HEK293 (cell line): ENCODE measurements around the gene HDHD5.

Experiments
- CTCF ChIA-PET: fragments of 350-600 bp; formaldehyde crosslinking; extraction: SDS; loops from one replicate; lab custom pipeline; 2021; ENCODE audit warnings: antibody characterized with exemption; lab: Yijun Ruan, JAX
- POLR2A ChIA-PET: fragments of 300-600 bp; formaldehyde crosslinking; extraction: SDS; loops from one replicate; lab custom pipeline; 2020; ENCODE audit warnings: antibody characterized with exemption, inconsistent platforms; lab: Yijun Ruan, JAX
- H3K27ac ChIP-seq: fragments of 200-500 bp; sonication (Bioruptor generic); 2 replicates; pipeline ENCODE4 v1.5.1; 2014; ENCODE audit warnings: low read depth, low read length, control low read depth, inconsistent platforms; ENCODE audit errors: extremely low read depth
- H3K36me3 ChIP-seq, 2 experiments: fragments of 200-500 bp in 1 of 2; sonication (Bioruptor generic) in 1 of 2; 1 replicate in 1 of 2; 2 replicates in 1 of 2; pipeline ENCODE4 v1.5.1; 2014 to 2017; ENCODE audit warnings: inconsistent platforms in 2 of 2, low read length in 2 of 2; ENCODE audit not compliant: control insufficient read depth in 2 of 2, insufficient read depth in 1 of 2
- H3K4me1 ChIP-seq: fragments of 200-500 bp; sonication (Bioruptor generic); 2 replicates; pipeline ENCODE4 v1.5.1; 2014; ENCODE audit warnings: mild to moderate bottlenecking, low read length, inconsistent platforms; ENCODE audit not compliant: control insufficient read depth, insufficient read depth
- H3K4me3 ChIP-seq: 2 replicates; pipeline ENCODE4 v1.5.1; 2011; ENCODE audit warnings: low read depth, mild to moderate bottlenecking, control low read depth, low read length, moderate library complexity
- H3K9me3 ChIP-seq: fragments of 200-500 bp; sonication (Bioruptor generic); 2 replicates; pipeline ENCODE4 v1.5.1; 2014; ENCODE audit warnings: low read depth, low read length, inconsistent platforms; ENCODE audit not compliant: control insufficient read depth, insufficient read depth
- EGR2 ChIP-seq: fragments of 450-650 bp; formaldehyde crosslinking; IDR thresholded peaks from 2 replicates; pipeline ENCODE4 v1.5.1; 2016; ENCODE audit warnings: low read depth, missing biosample characterization, missing genetic modification characterization
- GLIS1 ChIP-seq: fragments of 450-650 bp; formaldehyde crosslinking; IDR thresholded peaks from 2 replicates; pipeline ENCODE4 v1.5.1; 2016; ENCODE audit warnings: missing biosample characterization, missing genetic modification characterization
- HOXA7 ChIP-seq: sonication (generic); formaldehyde crosslinking; IDR thresholded peaks from 2 replicates; pipeline ENCODE4 v1.8.1; 2022; ENCODE audit warnings: missing genetic modification reagents, borderline replicate concordance
- HOXC10 ChIP-seq: sonication (generic); formaldehyde crosslinking; IDR thresholded peaks from 2 replicates; pipeline ENCODE4 v1.8.1; 2023; ENCODE audit warnings: mild to moderate bottlenecking, missing genetic modification reagents
- IKZF3 ChIP-seq: fragments of 450-650 bp; IDR thresholded peaks from 2 replicates; pipeline ENCODE4 v1.5.0; 2018; ENCODE audit warnings: missing biosample characterization, mild to moderate bottlenecking, missing genetic modification characterization, moderate library complexity
- OVOL3 ChIP-seq: fragments of 450-650 bp; formaldehyde crosslinking; IDR thresholded peaks from 2 replicates; pipeline ENCODE4 v1.5.1; 2016; ENCODE audit warnings: missing biosample characterization, missing genetic modification characterization
- RBAK ChIP-seq: fragments of 450-650 bp; formaldehyde crosslinking; IDR thresholded peaks from 2 replicates; pipeline ENCODE4 v1.5.1; 2016; ENCODE audit warnings: missing biosample characterization, missing genetic modification characterization
- SP2 ChIP-seq: fragments of 450-650 bp; formaldehyde crosslinking; IDR thresholded peaks from 2 replicates; pipeline ENCODE4 v1.5.1; 2016; ENCODE audit warnings: missing biosample characterization, missing genetic modification characterization
- TRIM28 ChIP-seq: IDR thresholded peaks from 2 replicates; pipeline ENCODE4 v1.6.1; 2011; ENCODE audit warnings: low read length, control low read depth, borderline replicate concordance
- ZBTB1 ChIP-seq: fragments of 450-650 bp; formaldehyde crosslinking; IDR thresholded peaks from 2 replicates; pipeline ENCODE4 v1.5.1; 2016; ENCODE audit warnings: missing biosample characterization, missing genetic modification characterization
- ZFHX2 ChIP-seq: fragments of 450-650 bp; formaldehyde crosslinking; conservative IDR thresholded peaks from 2 replicates; pipeline ENCODE4 v1.5.1; 2016; ENCODE audit warnings: missing biosample characterization, missing genetic modification characterization
- ZNF10 ChIP-seq: fragments of 450-650 bp; formaldehyde crosslinking; IDR thresholded peaks from 2 replicates; pipeline ENCODE4 v1.5.1; 2017; ENCODE audit warnings: missing biosample characterization, missing genetic modification characterization
- ZNF114 ChIP-seq: fragments of 450-650 bp; formaldehyde crosslinking; IDR thresholded peaks from 2 replicates; pipeline ENCODE4 v1.5.0; 2017; ENCODE audit warnings: missing biosample characterization, missing genetic modification characterization
- ZNF2 ChIP-seq: fragments of 450-650 bp; formaldehyde crosslinking; IDR thresholded peaks from 2 replicates; pipeline ENCODE4 v1.5.1; 2016; ENCODE audit warnings: missing biosample characterization, missing genetic modification characterization
- ZNF248 ChIP-seq: fragments of 450-650 bp; formaldehyde crosslinking; IDR thresholded peaks from 2 replicates; pipeline ENCODE4 v1.5.1; 2017; ENCODE audit warnings: missing biosample characterization, missing genetic modification characterization
- ZNF324 ChIP-seq: fragments of 450-650 bp; formaldehyde crosslinking; IDR thresholded peaks from 2 replicates; pipeline ENCODE4 v1.5.1; 2016; ENCODE audit warnings: missing biosample characterization, missing genetic modification characterization
- ZNF510 ChIP-seq: fragments of 450-650 bp; formaldehyde crosslinking; IDR thresholded peaks from 2 replicates; pipeline ENCODE4 v1.5.1; 2018; ENCODE audit warnings: mild to moderate bottlenecking, missing genetic modification characterization, missing biosample characterization; ENCODE audit not compliant: insufficient replicate concordance
- ZNF571 ChIP-seq: fragments of 450-650 bp; formaldehyde crosslinking; IDR thresholded peaks from 2 replicates; pipeline ENCODE4 v1.5.0; 2017; ENCODE audit warnings: missing biosample characterization, missing genetic modification characterization
- ZNF610 ChIP-seq: fragments of 450-650 bp; formaldehyde crosslinking; IDR thresholded peaks from 2 replicates; pipeline ENCODE4 v1.5.1; 2016; ENCODE audit warnings: missing biosample characterization, missing genetic modification characterization, borderline replicate concordance
- ZNF623 ChIP-seq: fragments of 450-650 bp; formaldehyde crosslinking; IDR thresholded peaks from 2 replicates; pipeline ENCODE4 v1.5.1; 2016; ENCODE audit warnings: missing biosample characterization, missing genetic modification characterization
- ZNF654 ChIP-seq: fragments of 450-650 bp; formaldehyde crosslinking; IDR thresholded peaks from 2 replicates; pipeline ENCODE4 v1.5.1; 2016; ENCODE audit warnings: low read depth, missing biosample characterization, missing genetic modification characterization
- ZNF747 ChIP-seq: fragments of 450-650 bp; formaldehyde crosslinking; IDR thresholded peaks from 2 replicates; pipeline ENCODE4 v1.5.1; 2016; ENCODE audit warnings: missing biosample characterization, missing genetic modification characterization
- ZNF791 ChIP-seq: fragments of 450-650 bp; formaldehyde crosslinking; IDR thresholded peaks from 2 replicates; pipeline ENCODE4 v1.5.1; 2016; ENCODE audit warnings: missing biosample characterization, missing genetic modification characterization
- TF ChIP-seq, protein P1 (sequence below): fragments of 450-650 bp; formaldehyde crosslinking; conservative IDR thresholded peaks from 2 replicates; pipeline ENCODE4 v1.5.1; 2016; ENCODE audit warnings: low read depth, missing biosample characterization, missing genetic modification characterization

The HDHD5 gene

DNA sequence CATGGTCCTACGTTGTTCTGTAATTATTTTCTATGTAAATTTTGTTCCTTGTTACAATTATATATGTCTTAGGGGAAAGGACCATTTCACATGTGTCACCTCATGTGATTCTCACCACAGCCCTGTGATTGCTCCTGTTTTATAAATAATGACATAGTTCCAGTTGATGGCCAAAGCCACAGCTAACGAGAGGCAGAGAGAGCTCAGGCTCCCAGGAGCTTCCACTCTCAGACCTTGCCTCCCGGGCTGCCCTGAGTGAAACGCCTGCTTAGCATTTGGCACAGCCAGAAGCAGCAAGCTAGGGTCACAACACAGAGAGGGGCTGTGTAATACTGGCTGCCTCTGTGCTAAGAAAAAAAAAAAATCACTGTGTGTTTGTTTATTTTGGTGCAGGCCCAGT is 43.8 kb downstream of the HDHD5 start:
- no peak for TF ChIP-seq ZNF791
- no peak for TF ChIP-seq ZNF114 (tag by site-specific recombination)
- no peak for TF ChIP-seq ZNF610
- TF ChIP-seq ZNF2 (tag by site-specific recombination), result peak; percentile 85
- TF ChIP-seq IKZF3 (tag by site-specific recombination), result no peak
- no peak for TF ChIP-seq ZNF623 (tag by site-specific recombination)
- no peak for TF ChIP-seq ZNF571 (tag by site-specific recombination)
- no peak overlapping the region for H3K4me3 ChIP-seq
- no peaks in the 10 kb centered on the region for H3K4me1 ChIP-seq
- no peak overlapping the region for H3K27ac ChIP-seq
- CTCF ChIA-PET, result interaction anchor here (0.5 to 2.6 kb wide), 4 partner anchors 8 to 514 kb away, joined by 3 to 14 read pairs (median 7); no protein-coding TSS in a partner anchor
- H3K9me3 ChIP-seq, result no peaks in the 10 kb centered on the region
- no peaks in the 10 kb centered on the region; a peak in 1 of 3 replicates for H3K36me3 ChIP-seq
- POLR2A ChIA-PET, result interaction anchor here (0.6 to 2.1 kb wide), 2 partner anchors 29 to 57 kb away, joined by 3 to 5 read pairs; no protein-coding TSS in a partner anchor

DNA sequence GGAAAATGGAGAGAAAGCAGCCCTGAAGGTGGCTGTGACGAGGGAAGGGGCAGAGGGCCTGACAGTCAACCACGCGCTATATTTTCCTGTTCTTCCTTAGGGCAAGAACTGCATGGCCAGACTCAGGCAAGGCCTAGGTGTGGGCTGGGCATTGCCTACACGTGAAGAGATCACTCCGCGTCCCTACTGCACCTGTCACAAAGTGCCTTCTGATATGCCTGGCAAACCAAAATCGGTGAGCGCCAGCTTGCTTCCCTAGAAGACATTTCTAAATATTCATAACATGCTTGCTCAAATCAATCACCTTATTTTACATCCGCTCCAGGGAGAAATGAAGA is 44.2 kb downstream of the HDHD5 start:
- Histone ChIP-seq H3K9me3 (no peaks in the 10 kb centered on the region), H3K4me1 (no peaks in the 10 kb centered on the region), H3K4me3 (no peak overlapping the region), H3K36me3 (peaks cover 0 to 2% of the 10 kb centered on the region in 2 experiments; a peak in 2 of 3 replicates), H3K27ac (no peak overlapping the region)
- TF ChIP-seq ZNF324 (tag by site-specific recombination) (no peak), ZNF610 (no peak)
- TF ChIP-seq, protein P1, sequence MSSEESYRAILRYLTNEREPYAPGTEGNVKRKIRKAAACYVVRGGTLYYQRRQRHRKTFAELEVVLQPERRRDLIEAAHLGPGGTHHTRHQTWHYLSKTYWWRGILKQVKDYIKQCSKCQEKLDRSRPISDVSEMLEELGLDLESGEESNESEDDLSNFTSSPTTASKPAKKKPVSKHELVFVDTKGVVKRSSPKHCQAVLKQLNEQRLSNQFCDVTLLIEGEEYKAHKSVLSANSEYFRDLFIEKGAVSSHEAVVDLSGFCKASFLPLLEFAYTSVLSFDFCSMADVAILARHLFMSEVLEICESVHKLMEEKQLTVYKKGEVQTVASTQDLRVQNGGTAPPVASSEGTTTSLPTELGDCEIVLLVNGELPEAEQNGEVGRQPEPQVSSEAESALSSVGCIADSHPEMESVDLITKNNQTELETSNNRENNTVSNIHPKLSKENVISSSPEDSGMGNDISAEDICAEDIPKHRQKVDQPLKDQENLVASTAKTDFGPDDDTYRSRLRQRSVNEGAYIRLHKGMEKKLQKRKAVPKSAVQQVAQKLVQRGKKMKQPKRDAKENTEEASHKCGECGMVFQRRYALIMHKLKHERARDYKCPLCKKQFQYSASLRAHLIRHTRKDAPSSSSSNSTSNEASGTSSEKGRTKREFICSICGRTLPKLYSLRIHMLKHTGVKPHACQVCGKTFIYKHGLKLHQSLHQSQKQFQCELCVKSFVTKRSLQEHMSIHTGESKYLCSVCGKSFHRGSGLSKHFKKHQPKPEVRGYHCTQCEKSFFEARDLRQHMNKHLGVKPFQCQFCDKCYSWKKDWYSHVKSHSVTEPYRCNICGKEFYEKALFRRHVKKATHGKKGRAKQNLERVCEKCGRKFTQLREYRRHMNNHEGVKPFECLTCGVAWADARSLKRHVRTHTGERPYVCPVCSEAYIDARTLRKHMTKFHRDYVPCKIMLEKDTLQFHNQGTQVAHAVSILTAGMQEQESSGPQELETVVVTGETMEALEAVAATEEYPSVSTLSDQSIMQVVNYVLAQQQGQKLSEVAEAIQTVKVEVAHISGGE (tag by site-specific recombination), result no peak
- CTCF ChIA-PET, result interaction anchor here (1.6 to 2.6 kb wide), 2 partner anchors 8 to 57 kb away, joined by 3 to 14 read pairs; no protein-coding TSS in a partner anchor
- POLR2A ChIA-PET, result no interaction called here

DNA sequence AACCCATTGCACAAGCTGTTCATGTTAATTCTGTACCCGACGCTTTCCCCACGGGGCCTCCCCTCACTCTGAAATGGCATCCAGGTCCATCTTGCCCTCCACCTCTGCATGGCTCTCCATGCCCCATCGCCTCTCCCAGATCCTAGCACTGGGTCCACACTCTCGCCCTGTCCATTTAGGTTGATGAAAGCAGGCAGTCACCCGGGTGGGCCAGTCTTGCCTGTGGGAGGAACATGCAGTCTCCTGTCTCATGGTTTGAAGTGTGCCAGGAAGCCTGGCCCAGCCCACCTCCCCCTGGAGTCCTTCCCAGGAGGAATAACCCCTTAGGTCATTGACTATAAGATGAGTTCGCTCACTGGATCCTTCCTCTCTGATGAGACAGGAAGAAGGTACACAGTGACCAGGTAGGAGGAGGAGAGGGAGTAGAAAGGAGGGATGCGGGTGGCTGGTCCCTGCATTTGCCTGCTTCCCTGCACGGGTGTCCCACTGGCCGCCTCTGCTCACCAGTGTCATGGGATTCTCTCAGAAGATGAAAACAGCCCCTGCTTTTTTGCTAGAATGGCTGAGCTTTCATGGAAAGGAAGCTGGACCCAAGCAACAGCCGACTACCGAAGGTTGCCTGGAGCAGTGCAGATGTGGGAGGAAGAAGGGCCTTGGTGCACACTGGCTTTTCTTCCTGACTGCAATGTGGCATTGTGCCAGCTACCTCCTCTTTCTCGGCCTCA is 44.7 kb downstream of the HDHD5 start:
- Histone ChIP-seq H3K9me3 (no peaks in the 10 kb centered on the region), H3K27ac (no peak overlapping the region), H3K36me3 (peaks cover 0 to 7% of the 10 kb centered on the region in 2 experiments; a peak in 2 of 3 replicates), H3K4me1 (no peaks in the 10 kb centered on the region), H3K4me3 (no peak overlapping the region)
- TF ChIP-seq ZNF248 (tag by site-specific recombination), result no peak
- TF ChIP-seq RBAK (tag by site-specific recombination), result no peak
- peak; percentile 41; the same call in 1 of the 2 replicates for TF ChIP-seq EGR2
- no peak for TF ChIP-seq ZNF623 (tag by site-specific recombination)
- TF ChIP-seq TRIM28, result no peak
- peak; percentile 10; the same call in 1 of the 2 replicates for TF ChIP-seq ZFHX2
- CTCF ChIA-PET, result interaction anchor here (0.6 to 2.6 kb wide), 2 partner anchors 18 to 57 kb away, joined by 3 to 14 read pairs; no protein-coding TSS in a partner anchor
- POLR2A ChIA-PET, result no interaction called here

DNA sequence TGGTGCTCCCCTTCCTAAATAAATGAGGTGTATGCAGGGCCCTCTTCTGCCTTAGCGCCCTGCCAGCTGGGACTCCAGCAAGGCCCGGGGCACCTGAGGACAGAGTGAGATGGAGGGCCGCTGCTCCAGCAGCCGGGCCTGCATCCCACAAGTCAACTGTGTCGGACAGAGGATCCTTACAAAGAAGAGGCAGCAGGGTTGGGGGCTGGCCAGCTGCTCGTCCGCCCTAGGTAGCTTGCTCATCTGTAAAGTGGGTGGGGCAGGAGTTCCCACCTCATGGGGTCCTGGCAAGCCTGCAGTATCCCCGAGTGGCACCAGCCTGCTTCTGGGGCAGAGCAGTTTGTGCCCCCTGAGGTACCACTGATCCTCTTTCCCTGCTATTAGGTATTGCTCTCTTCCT is 45.5 kb downstream of the HDHD5 start:
- Histone ChIP-seq H3K4me1 (no peaks in the 10 kb centered on the region), H3K4me3 (no peak overlapping the region), H3K9me3 (no peaks in the 10 kb centered on the region), H3K27ac (no peak overlapping the region), H3K36me3 (peaks cover 0 to 15% of the 10 kb centered on the region in 2 experiments; a peak in 2 of 3 replicates)
- ChIA-PET POLR2A (no interaction called here), CTCF (interaction anchor here (0.6 kb wide), 1 partner anchor 18 kb away, joined by 3 read pairs; no protein-coding TSS in a partner anchor)
- TF ChIP-seq ZNF747 (tag by site-specific recombination) (no peak), ZNF10 (tag by site-specific recombination) (no peak), SP2 (tag by site-specific recombination) (no peak), HOXC10 (CRISPR knock-in tag) (no peak), ZBTB1 (tag by site-specific recombination) (no peak), OVOL3 (tag by site-specific recombination) (no peak), HOXA7 (CRISPR knock-in tag) (no peak), GLIS1 (no peak), ZNF654 (tag by site-specific recombination) (no peak), ZNF510 (tag by site-specific recombination) (no peak)
